GM18511 (cell line): Measurements from ENCODE around the gene PPCS.

Source experiments
- ATAC-seq: cut with Tn5 transposase; IDR thresholded peaks from one replicate; pipeline ENCODE4 v1.9.1; 2021; ENCODE audit warnings: mild to moderate bottlenecking, moderate library complexity; ENCODE audit not compliant: unreplicated experiment

PPCS gene

DNA sequence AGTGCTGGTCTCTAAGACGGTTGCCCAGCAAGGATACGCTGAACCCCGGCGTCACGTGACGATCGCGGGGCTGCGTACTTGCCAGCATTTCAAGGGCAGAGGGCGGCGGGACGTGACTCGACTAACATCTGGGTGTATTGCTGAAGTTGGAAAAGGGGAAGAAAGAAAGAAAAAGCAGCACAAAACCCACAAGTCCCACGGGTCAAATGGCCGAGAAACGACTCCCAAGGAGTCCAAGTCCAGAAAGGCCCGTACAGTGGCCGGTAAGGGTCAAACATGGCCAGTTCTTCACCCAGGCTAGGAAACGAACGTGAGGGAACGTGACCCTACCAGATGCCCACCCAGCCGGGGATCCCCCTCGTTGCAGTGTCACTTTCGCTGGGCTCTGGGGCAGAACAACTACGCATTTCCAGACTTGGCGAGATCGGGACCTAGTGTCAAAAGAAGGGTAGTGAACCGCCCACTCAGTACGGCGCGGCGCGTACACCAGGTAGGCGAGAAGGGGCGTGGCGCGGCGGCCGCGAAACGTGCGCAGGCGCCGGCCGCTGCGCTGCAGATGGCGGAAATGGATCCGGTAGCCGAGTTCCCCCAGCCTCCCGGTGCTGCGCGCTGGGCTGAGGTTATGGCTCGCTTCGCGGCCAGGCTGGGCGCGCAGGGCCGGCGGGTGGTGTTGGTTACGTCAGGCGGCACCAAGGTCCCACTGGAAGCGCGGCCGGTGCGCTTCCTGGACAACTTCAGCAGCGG lies at the start of gene PPCS, which contains the start of gene ZMYND12:
TSS of gene PPCS (plus strand) at position 534 of the 744 bp plus-strand sequence. CDS start at position 557, 23 bp downstream.
TSS of gene ZMYND12 (minus strand) at position 13 of the 744 bp plus-strand sequence. CDS start 25 bp downstream, outside the sequence.
- ATAC-seq, result peak; percentile 91

DNA sequence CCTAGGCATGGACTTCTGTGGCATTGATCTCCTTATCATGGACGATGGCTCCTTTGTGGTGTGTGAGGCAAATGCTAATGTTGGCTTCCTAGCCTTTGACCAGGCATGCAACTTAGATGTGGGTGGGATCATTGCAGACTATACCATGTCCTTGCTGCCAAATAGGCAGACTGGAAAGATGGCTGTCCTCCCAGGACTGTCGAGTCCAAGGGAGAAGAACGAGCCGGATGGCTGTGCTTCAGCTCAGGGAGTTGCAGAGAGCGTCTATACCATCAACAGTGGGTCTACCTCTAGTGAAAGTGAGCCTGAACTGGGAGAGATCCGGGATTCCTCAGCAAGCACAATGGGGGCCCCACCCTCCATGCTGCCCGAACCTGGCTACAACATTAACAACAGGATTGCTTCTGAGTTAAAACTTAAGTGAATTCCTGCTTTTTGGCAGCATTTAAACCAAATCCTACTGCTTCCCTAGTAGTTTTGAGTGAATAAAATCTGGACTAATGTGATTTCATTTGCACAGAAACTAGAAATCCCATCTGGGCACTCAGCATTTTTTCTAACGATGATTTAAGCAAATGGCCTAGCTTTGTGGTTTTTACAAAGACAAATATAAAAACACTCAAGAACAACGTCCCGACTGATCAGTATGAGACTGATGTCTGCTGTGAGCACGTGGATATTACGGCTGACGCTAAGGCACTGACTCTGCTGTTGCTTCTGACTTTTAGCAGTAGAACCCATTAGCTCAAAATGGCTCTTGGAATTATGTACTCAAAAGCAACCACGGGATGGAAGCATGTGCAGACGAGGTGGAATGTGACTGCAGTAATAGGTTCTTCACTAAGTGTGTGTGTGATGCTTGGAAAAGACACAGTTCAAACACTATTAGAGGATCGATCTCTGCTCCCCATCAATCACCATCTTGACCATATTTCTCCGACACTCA lies 41.5 kb upstream of the PPCS start:
- no peak for ATAC-seq

DNA sequence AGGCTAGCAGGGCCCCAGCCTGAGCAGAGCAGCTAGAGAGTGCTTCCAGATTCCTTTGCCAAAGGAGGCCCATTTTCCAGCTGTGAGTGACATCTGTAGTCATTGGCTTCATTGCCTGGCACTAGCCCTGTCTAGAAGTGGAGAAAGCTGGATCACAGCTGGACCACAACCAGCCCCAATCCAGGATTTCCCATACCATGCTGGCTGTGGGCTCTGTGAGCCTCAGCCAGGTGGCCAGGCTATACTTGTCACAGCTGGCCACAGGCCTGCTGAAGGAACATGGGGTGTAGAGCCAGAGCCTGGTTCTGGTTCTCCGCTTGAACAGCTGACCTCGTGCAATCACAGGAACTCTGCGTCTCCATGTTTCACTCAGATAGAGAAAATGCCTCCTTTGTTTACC lies 39.2 kb upstream of the PPCS start:
- no peak for ATAC-seq

DNA sequence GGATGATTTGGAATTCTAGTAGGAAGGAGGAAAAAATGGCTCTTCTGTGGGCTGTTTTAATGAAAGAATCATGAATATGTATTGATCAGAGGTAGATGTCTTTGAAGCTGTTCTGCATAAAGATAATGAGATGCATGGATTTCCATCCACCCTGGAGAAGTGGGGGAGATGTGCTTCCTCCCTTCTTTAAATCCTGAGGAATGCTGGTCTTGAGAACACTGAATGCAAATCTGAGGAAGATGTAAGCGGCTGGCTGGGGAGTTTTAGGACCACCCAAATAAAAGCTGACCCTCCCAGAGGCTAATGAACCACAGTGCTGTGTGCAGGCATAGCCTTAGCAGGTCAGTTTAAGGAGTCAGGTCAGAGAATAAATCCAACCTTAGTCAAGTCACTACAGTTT lies 37.8 kb upstream of the PPCS start:
- ATAC-seq, result no peak

DNA sequence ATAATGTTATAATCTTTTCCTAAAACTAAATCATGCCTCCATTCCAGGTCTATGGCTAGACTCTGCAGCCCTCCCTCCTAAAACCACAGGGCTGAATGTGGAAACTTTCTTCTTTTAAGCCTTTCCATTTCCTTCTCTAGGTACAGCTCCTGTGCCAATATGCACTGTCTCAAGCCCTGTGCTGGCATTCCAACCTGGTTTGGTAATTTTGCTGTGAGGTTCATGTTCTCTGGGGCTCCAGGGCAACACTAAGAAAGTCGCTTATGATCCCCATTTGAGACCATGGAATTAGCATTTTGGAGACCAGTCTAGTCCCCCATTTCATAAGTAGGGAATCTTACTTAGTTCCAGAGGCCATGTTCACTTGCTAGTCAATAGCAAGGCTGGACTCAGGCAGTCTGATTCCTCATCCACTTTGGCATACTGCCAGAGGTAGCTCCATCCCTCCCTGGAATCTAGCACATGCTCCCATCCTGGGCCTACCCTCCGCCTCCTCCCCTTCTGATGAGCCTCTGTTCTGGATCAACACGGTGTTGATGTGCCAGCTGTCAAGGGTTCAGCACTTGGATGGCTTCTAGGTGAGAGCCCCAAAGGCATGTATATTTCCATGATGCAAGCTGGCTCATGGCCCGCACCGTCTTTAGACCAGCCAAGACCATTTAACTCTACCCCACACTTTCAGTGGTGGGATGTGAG lies 37.1 kb upstream of the PPCS start:
- ATAC-seq, result no peak

DNA sequence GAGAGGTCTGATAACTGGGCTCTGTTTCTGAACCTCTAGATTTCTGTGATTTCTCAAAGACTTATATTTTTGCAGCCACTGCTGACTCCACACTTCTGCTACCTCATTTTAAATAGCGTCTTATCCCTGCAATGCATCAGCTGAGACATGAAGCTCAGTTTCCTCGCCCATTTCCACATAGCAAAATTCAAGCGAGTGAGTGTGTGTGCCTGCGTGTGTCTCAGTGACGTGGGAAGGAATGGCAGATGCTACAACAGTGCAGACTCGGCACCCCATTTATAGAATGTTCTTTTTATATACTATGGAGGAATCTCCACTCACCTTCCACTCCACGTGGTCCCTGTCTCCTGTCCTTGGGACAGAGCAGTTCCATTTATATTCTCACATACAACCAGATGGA lies 36.2 kb upstream of the PPCS start:
- ATAC-seq, result no peak

DNA sequence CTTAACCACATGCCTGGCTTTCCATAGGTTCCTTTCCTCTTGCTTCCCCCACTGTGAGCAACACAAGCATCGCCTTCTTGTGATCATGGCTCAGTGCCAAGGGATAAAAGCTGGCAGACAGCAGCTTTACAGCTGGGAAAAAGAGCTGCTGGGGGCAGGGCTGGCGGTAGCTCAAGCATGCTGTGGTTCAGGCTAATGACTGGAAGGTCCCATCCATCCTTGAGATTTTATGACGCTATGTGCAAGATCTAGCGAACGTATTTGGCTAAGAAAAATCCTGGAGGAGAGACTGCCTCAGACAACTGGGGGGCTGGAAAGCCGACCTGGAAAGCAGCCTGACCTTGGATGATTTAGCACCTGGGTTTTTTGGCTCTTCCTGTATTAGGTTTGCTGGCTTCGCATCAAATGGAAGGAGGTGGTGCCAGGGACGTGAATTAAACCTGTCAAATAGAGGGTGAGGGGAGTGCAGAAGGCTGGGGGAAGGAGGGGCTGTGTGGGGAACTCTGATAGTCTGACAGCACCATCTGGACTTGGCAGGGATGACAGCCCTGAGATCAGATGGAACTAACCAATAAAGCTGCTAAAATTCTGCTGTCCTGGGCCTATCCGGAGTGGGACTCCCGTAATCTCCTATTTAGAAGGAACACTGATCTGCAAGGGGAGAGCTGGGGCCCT lies 35.3 kb upstream of the PPCS start:
- ATAC-seq, result no peak

DNA sequence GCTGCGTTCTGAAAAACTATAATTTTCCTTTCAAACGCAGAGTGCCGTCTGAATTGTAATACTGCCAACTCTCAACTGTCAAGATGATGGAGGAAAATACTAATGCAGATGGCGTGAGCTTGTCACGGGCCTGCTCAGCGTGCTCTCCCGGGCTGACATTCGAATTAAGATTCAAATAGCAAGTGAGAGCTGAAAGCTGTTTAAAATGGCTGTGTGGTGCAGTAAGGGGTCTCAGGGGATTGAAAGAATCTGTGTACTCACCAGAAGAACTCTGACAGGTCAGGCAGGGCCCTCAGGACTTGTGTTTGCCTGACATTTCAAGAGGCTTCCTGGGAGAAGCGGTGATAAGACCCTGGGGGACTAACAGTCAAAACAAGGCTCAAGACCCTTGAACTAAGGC lies 33.6 kb upstream of the PPCS start:
- no peak for ATAC-seq

DNA sequence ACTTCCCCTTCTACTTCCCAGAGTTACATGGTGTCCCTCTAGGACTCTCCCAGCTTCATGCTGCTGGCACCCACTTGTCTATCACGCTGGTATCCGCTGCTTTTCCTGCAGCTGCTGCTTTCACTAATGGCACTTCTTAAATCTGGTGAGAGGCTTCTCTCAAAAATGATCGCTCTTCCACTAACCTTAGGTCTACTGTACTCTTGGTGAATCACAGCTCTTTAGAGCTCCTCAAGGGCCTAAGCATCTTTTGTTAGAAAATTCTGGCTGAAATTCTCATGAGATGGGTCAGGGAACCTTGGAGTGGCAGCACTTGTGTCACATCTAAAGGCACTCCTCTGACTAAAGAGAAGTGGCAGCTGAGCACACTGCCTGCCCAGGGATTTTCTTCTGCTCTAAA lies 32.7 kb upstream of the PPCS start:
- no peak for ATAC-seq

DNA sequence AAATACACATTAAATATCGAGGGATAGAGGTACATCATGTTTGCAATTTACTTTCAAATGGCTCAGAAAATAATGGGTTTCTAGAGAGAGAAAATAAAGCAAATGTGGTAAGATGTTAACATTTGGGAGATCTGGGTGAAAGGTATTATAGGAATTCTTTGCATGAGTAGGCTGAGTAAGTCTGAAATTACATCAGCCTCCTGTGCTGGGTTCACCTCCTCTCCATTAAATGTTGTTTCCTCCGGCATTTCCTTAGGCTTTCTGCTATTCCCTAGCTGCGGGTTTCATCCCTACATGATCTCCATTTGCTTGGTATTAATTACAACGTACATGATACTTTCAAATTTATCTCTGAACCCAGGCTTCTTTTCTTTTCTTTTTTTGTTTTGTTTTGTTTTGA lies 32.1 kb upstream of the PPCS start:
- ATAC-seq, result no peak

DNA sequence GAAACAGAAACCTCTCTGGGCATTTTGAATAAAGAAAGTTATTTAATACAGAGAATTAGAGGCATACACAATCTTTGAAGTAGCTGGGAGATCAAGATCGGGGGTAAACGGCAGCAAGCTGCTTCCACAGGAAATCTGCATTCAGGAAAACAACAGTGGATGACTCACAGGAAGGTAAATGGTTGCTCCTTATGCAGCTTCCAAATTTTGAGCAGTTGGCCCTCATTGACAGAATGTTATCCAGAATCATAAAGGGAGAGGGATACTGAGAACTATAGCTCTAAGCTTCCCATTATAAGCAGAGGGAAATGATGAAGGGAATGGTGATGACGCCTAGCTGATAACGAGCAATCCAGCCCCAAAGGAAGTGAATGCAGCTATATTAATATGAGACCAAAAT lies 29.1 kb upstream of the PPCS start:
- no peak for ATAC-seq

DNA sequence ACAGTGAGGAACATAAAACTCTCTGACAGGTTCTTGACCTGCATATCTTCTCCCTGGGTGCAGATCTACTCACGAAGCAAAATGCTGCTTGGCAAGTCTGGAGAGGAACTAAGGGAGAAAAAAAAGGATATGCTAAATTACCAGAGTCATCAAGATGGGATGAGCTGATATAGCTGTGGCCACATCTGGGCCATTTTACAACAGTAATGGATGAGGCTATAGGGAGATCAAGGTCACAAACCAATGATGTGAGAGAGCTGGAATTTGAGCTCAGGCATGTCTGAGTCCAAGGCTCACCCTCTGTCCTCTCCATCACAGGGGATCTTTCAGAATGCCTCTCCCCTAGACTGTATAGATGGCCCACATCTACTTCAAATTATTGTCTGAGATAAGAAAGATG lies 26.7 kb upstream of the PPCS start:
- ATAC-seq, result no peak

DNA sequence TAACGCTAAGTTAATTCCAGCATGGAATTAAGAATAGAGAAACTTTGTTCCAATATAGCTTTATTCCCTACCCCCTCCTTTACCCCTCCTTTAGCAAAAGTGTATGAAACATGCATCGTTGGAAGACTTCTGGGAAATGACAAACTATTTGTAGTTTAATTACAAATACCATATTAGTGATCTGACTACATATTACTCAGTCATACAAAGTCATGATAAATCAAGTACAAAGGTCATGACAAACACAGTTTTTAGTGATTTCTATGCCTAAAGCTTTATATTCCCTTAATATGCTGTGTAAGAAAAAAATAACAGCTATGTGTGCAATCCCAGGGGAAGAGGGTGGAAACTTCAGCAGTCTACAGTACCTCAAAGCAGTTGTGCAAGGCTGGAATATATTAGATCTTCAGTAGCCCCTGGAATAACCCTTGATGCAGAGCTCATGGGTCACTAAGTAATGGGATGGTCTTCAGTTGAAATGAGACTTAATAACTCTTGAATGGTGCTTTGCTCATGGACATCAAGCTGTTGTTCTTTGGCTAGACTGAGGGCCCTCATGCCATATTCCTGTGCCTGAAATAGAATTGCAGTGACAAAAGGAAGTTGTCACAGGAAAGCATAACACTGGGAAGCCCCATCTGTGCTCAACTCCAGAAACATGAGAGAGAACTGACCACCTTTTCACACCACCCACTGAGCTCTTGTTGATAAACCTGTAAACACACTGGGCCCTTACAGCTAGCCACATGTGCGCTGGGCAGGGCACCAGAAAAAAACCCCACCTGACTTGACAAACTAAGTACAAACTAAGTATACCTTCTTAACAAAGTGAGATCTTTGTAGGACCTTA lies 25.8 kb upstream of the PPCS start:
- no peak for ATAC-seq

DNA sequence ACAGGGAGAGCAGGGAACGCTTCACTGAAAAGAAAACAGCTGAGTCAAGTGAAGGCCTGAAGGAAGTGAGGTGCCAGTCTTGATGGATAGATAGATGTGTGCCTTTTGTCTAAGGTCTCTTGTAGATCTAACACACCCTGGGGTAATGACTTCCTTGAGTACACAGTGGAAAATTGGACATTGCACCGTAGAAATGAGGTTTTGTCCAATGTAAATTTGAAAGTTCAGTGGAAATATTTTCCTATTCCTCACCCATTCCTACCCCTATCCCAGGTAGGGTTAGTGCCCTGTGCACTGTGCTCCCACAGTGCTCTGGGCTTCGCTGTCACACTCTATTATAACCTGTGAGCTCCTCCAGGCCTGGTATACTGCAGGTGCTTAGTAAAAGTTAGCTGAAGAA lies 24.8 kb upstream of the PPCS start:
- ATAC-seq, result no peak

DNA sequence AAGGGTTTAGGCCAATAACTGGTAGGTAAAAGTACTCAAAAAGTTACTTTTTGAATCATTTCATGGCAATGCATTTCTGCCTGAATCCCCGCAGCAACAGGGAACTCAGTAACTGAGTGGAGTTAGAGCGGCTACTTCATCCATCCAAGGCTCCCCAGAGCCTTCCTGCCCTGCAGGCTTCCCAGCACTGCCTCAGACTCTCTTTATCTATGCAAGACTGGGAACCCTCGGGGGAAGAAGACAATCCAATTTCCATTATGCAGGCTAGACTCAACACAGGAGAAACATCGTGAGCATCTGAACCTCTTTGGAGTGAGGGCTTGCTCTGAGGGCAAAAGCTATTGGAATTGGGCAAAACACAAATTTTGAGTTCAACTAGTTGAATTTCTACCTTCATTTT lies 23.6 kb upstream of the PPCS start:
- no peak for ATAC-seq

DNA sequence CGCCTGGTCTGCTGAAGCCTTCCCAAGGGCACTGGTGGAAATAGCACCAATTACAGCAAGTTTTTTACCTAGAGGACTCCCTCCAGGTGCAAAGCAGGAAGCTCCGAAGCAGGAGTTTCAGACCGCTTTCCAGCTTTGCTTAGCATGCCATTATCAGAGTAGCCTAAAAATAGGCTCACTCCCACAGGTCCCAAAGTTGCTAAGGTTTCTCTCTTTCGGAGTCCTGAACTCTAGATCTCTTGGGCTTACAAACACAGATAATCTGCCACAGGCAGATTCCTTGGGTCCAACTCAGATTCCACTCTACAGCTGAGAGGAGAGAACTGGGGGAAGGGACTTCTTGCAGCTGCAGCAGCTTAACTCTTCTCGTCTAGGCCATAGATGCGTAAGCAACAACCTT lies 23.0 kb upstream of the PPCS start:
- no peak for ATAC-seq

DNA sequence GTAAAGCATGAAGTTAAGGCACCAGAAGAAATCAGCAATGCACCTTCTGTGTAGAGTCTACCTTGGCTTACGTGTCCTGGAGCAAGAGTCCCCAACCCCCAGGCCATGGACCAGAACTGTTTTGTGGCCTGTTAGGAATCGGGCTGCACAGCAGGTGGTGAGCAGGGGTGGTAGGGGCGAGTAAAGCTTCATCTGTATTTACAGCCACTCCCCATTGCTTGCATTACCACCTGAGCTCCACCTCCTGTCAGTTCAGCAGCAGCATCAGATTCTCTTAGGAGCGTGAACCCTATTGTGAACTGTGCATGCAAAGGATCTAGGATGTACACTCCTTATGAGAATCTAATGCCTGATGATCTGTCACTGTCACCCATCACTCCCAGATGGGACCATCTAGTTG lies 22.0 kb upstream of the PPCS start:
- ATAC-seq, result no peak

DNA sequence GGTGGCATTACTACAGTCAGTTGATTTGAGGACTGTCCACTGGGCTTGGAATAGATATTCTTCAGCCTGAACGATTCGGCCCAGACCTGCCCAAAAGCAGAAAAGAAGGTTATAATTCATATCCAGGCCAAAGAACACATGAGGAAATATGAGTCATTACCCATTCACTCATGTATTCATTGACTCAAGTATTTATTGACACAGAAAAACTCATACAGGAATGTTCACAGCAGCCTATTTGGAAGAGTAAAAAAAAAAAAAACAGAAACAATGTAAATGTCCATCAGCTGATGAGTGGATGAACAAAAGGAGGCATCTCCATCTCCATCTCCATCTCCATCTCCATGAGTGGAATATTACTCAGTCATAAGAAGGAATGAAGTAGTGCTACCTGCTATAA lies 16.4 kb upstream of the PPCS start:
- ATAC-seq, result no peak

DNA sequence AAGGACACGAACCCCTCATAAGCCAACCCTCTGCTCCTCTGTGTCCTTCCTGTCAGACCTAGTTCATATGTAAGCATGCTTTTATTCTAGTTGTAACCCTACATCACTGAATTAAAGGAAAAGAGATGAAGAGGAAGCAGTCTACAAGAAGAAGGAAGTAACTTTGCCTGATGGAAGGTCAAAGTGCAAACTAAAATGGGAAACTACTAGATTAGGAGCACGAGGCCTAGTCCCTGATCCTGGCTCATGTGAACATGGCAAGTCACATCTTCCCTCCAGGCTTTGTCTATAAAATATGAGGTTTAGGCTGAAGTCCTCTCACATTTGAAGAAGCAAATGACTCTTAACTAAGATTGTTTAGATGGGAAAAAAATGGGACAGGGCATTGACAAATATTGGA lies 13.7 kb upstream of the PPCS start:
- ATAC-seq, result no peak

DNA sequence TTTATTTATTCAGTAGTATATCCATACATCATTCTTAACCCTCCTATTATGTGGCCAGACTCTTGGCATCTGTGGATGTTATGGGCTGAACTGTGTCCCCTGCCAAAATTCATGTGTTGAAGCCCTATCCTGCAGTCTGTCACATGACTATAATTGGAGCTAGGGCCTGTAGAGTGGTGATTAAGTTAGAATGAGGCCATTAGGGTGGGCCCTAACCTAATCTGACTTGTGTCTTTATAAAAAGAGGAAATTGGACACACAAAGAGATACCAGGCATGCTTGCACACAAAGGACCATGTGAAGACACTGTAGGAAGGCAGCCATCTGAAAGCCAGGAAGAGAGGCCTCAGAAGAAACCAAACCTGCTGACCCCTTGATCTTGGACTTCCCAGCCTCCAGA lies 7.1 kb upstream of the PPCS start:
- ATAC-seq, result no peak
